Ascending aorta (tissue), 2 donors: ENCODE measurements around the gene ACTC1. TPM values are rescaled to one million over a fixed set of nuclear protein-coding genes. Genes with fewer than 3 reads are reported as not detected.

Experiments
- DNase-seq, 2 donors: peaks; one replicate each; pipeline ENCODE4 v3.0.0-alpha.2; 2019; ENCODE audit warnings: low spot score in 2 of 2
- H3K27ac ChIP-seq, 2 donors: fragments of 200-600 bp; sonication (generic); one replicate each; pipeline ENCODE4 v1.5.1; 2016 to 2017; ENCODE audit warnings: mild to moderate bottlenecking in 1 of 2
- H3K27me3 ChIP-seq: fragments of 200-600 bp; sonication (generic); one replicate; pipeline ENCODE4 v1.5.1; 2017
- H3K36me3 ChIP-seq, 2 donors: fragments of 200-600 bp; sonication (generic); one replicate each; pipeline ENCODE4 v1.5.1; 2016
- H3K4me1 ChIP-seq, 2 donors: fragments of 200-600 bp; sonication (generic); one replicate each; pipeline ENCODE4 v1.5.1; 2016 to 2017; ENCODE audit warnings: mild to moderate bottlenecking in 1 of 2
- H3K4me3 ChIP-seq, 2 donors: fragments of 200-600 bp; sonication (generic); one replicate each; pipeline ENCODE4 v1.5.1; 2016 to 2017; ENCODE audit warnings: mild to moderate bottlenecking in 1 of 2
- H3K9me3 ChIP-seq, 2 donors: fragments of 200-600 bp; sonication (generic); one replicate each; pipeline ENCODE4 v1.5.1; 2016
- CTCF ChIP-seq, 3 experiments: fragments of 200-600 bp in 2 of 3; fragments of 450-650 bp in 1 of 3; sonication (generic) in 2 of 3; IDR thresholded peaks; one replicate each; pipeline ENCODE4 v1.5.1; 2016 to 2019; ENCODE audit warnings: antibody characterized with exemption in 3 of 3, mild to moderate bottlenecking in 1 of 3, moderate library complexity in 1 of 3
- intact Hi-C: fragments of 100-400 bp; cut with DNase I; formaldehyde crosslinking; loops from one replicate; pipeline ENCODE4 v1.15.1; 2023
- total RNA-seq: library from RNA; depleted of rRNA; stranded (reverse); fragments of >200 nt; gene quantifications from one replicate; pipeline ENCODE4 v1.1.0, GENCODE V29; 2016

The ACTC1 gene
- total RNA-seq, 1 donor from 2014 or later = 30.2 TPM

- TF ChIP-seq CTCF (IDR thresholded peaks at IDR 0.05) = no peak
- intact Hi-C loops = no loop called here
- DNase-seq = no peak
- H3K9me3 ChIP-seq = no peaks in the 10 kb centered on the region
- no peak overlapping the region for H3K27ac ChIP-seq
- H3K4me1 ChIP-seq = no peaks in the 10 kb centered on the region
- H3K27me3 ChIP-seq = no peaks in the 10 kb centered on the region
- H3K36me3 ChIP-seq = peaks cover 0 to 15% of the 10 kb centered on the region in 2 donors
- no peak overlapping the region for H3K4me3 ChIP-seq
Observed at GRCh38 chr15:34789326-34789725, 6.0 kb downstream of the ACTC1 start.

- peaks cover 0 to 5% of the 10 kb centered on the region in 2 donors for H3K4me1 ChIP-seq
- H3K27me3 ChIP-seq = no peaks in the 10 kb centered on the region
- no peaks in the 10 kb centered on the region for H3K9me3 ChIP-seq
- H3K4me3 ChIP-seq = no peak overlapping the region
- H3K36me3 ChIP-seq = peaks cover 0 to 6% of the 10 kb centered on the region in 2 donors
- DNase-seq = no peak
- intact Hi-C loops = no loop called here
- no peak for TF ChIP-seq CTCF (IDR thresholded peaks at IDR 0.05)
- no peak overlapping the region for H3K27ac ChIP-seq
Observed at GRCh38 chr15:34786206-34786605, 9.1 kb downstream of the ACTC1 start.

- TF ChIP-seq CTCF (IDR thresholded peaks at IDR 0.05) = no peak
- intact Hi-C loops = no loop called here
- Histone ChIP-seq H3K4me3 (no peak overlapping the region), H3K27me3 (no peaks in the 10 kb centered on the region), H3K36me3 (no peaks in the 10 kb centered on the region), H3K27ac (no peak overlapping the region), H3K9me3 (no peaks in the 10 kb centered on the region), H3K4me1 (peaks cover 0 to 5% of the 10 kb centered on the region in 2 donors)
- DNase-seq = no peak
Observed at GRCh38 chr15:34783991-34784390, 11.4 kb downstream of the ACTC1 start.

- H3K36me3 ChIP-seq = no peaks in the 10 kb centered on the region
- H3K27me3 ChIP-seq = no peaks in the 10 kb centered on the region
- intact Hi-C loops = no loop called here
- no peak for DNase-seq
- TF ChIP-seq CTCF (IDR thresholded peaks at IDR 0.05) = no peak
- H3K4me3 ChIP-seq = no peak overlapping the region
- H3K4me1 ChIP-seq = peaks cover 0 to 5% of the 10 kb centered on the region in 2 donors
- no peaks in the 10 kb centered on the region for H3K9me3 ChIP-seq
- no peak overlapping the region for H3K27ac ChIP-seq
Observed at GRCh38 chr15:34783431-34783830, 11.9 kb downstream of the ACTC1 start.

GRCh38 chr15:34782901-34783300, 12.4 kb downstream of the ACTC1 start:
- H3K27ac ChIP-seq = no peak overlapping the region
- no peak overlapping the region for H3K4me3 ChIP-seq
- no peak for TF ChIP-seq CTCF (IDR thresholded peaks at IDR 0.05)

GRCh38 chr15:34780725-34781124, 14.6 kb downstream of the ACTC1 start:
- H3K27ac ChIP-seq = no peak overlapping the region

More at GRCh38 chr15:34782901-34783300, 12.4 kb downstream of the ACTC1 start:
- intact Hi-C loops = no loop called here
- Histone ChIP-seq H3K27me3 (no peaks in the 10 kb centered on the region), H3K9me3 (no peaks in the 10 kb centered on the region), H3K36me3 (no peaks in the 10 kb centered on the region), H3K4me1 (peaks cover 0 to 5% of the 10 kb centered on the region in 2 donors)
- DNase-seq = no peak

More at GRCh38 chr15:34780725-34781124, 14.6 kb downstream of the ACTC1 start:
- no peak for TF ChIP-seq CTCF (IDR thresholded peaks at IDR 0.05)
- no peak for DNase-seq
- H3K4me3 ChIP-seq = no peak overlapping the region
- no peaks in the 10 kb centered on the region for H3K27me3 ChIP-seq
- no peaks in the 10 kb centered on the region for H3K9me3 ChIP-seq
- no peaks in the 10 kb centered on the region for H3K36me3 ChIP-seq
- intact Hi-C loops = no loop called here
- H3K4me1 ChIP-seq = peaks cover 0 to 5% of the 10 kb centered on the region in 2 donors
